ENCODE results near the gene KLF15.

Gene KLF15

DNA sequence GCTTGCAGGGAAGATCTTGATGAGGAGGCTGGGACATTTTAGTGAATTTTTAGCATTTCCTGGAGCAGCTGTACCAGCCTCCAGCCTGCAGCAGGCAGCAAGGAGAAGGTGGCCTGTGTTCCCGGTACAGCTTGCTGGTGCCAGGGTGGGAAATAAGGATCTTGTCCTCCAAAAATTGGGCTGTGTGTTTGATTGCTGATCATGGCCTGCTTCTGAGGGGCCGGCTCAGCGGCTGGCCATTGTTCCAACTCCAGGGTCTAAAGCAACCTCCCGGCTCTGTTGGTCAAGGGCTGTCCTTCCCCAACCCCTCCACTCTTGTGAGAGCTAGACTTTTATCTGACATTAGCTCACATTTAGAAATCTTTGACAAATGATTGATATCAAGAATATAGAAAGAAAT lies 42.5 kb upstream of the KLF15 start:
- Histone ChIP-seq H3K27me3 (peaks cover 35% of the 10 kb centered on the region), H3K4me1 (ENCODE audit: control insufficient read depth in 1 of 2, insufficient read depth in 1 of 2, low read depth in 1 of 2, low read length in 1 of 2) (no peaks in the 10 kb centered on the region), H3K27ac (no peak overlapping the region), H3K4me3 (ENCODE audit: low read depth in 1 of 2, low read length in 1 of 2) (no peak overlapping the region), H3K9me3 (no peaks in the 10 kb centered on the region), H3K36me3 (no peaks in the 10 kb centered on the region)
- TF ChIP-seq, protein P1, sequence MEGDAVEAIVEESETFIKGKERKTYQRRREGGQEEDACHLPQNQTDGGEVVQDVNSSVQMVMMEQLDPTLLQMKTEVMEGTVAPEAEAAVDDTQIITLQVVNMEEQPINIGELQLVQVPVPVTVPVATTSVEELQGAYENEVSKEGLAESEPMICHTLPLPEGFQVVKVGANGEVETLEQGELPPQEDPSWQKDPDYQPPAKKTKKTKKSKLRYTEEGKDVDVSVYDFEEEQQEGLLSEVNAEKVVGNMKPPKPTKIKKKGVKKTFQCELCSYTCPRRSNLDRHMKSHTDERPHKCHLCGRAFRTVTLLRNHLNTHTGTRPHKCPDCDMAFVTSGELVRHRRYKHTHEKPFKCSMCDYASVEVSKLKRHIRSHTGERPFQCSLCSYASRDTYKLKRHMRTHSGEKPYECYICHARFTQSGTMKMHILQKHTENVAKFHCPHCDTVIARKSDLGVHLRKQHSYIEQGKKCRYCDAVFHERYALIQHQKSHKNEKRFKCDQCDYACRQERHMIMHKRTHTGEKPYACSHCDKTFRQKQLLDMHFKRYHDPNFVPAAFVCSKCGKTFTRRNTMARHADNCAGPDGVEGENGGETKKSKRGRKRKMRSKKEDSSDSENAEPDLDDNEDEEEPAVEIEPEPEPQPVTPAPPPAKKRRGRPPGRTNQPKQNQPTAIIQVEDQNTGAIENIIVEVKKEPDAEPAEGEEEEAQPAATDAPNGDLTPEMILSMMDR (IDR thresholded peaks at IDR 0.05): no peak

DNA sequence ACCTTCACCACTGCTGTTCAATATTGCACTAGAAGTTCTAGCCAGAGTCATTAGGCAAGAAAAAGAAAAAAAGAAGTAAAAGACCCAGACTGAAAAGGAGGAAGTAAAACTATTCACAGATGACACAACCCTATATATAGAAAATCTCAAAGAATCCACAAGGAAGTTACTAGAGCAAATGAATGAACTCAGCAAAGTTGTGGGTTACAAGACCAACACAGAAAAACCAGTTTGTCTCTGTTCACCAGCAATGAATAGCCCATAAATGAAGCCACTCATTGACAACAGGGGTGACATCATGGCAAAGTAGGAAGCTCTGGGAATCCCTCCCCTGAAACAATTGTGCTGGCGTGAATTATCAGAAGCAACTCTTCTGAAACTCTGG lies 42.1 kb upstream of the KLF15 start:
- Histone ChIP-seq H3K36me3 (no peaks in the 10 kb centered on the region), H3K27me3 (peaks cover 40% of the 10 kb centered on the region), H3K4me1 (ENCODE audit: control insufficient read depth in 1 of 2, insufficient read depth in 1 of 2, low read depth in 1 of 2, low read length in 1 of 2) (no peaks in the 10 kb centered on the region), H3K9me3 (no peaks in the 10 kb centered on the region), H3K4me3 (ENCODE audit: low read depth in 1 of 2, low read length in 1 of 2) (no peak overlapping the region), H3K27ac (no peak overlapping the region)
- TF ChIP-seq, protein P1 (IDR thresholded peaks at IDR 0.05): no peak

DNA sequence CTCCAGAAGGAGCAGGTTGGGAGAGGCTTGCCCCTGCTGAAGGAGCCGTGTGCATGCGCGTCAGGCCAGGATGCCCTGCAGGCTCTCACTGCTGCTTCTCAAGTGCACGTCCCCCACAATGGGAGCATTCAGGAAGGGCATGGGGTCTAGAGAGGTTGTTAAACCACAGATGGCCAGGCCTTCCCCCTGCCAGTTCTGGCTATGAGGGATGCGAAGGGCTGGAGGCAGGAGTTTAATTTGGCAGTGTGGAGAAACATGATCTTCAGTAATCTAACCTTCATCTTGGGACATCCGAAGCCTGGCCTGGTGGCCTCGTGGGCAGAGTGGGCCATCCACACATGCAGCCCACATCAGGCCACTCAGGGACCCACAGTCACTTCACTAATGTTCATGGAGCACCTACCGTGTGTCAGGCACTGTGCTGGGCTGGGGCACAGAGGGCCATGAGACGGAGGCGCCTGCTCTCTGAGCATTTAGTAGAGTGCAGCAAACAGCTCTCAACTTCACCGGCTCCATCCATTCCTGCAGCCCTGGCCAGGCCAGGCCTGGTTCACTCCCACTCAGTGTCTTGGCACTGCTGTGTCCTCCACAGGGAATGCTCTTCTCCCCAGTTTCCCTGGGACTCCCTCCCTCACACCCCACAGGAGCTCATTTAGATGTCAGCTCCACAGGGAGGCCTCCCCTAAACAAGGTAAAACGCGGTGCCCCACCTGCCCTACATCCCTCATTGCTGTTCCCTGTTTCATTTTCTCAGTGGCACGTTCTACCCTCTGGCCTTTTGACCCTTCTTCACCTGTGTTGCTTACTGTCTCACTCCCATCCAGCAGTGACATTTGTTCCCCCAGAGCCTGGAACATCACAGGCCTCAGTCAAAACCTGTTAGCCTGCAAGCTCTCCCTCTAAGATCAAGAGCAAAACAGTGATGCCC lies 41.5 kb upstream of the KLF15 start:
- Histone ChIP-seq H3K9me3 (no peaks in the 10 kb centered on the region), H3K27me3 (peaks cover 46% of the 10 kb centered on the region), H3K36me3 (no peaks in the 10 kb centered on the region), H3K4me3 (ENCODE audit: low read depth in 1 of 2, low read length in 1 of 2) (no peak overlapping the region), H3K4me1 (ENCODE audit: control insufficient read depth in 1 of 2, insufficient read depth in 1 of 2, low read depth in 1 of 2, low read length in 1 of 2) (no peaks in the 10 kb centered on the region), H3K27ac (no peak overlapping the region)
- TF ChIP-seq, protein P1 (IDR thresholded peaks at IDR 0.05): no peak

DNA sequence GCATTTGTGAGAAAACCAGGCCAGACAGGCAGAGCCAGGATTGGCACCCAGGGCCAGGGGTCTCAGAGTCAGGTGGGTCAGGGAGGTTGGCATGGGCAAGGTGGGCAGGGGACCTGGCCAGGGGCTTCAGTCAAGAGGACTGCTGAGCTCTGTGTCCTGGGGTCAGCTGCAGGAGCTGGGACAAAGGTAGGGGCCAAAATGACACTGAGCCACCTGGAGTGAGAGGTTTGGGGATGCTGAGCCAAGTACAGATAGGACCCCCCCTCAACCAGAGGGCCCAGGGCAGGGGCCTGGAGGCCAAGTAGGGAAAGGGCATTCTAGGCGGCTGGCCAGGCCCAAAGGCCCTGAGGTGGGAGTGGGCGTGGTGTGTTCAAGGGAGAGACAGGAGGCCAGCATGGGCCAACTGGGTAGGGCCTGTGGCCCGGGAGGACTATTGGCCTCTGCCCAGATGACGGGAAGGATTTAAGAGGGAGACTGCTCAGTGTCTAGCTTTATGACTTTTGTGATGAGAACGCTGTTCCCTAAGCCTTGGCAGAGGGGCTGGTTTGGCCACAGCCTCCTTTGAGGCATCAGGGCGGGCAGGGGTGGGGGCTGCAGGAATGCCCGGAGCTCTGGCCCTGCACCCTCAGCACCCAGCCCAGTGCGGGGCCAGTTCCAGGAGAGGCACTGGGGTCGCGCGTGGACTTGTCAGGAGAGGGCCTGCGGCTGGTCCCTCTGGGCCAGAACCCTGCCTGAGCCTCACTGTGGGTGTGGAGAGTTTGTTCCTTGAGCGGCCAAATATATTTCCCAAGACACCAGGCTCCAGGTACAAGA lies 40.6 kb upstream of the KLF15 start:
- H3K27me3 ChIP-seq: peaks cover 55% of the 10 kb centered on the region
- H3K4me1 ChIP-seq (ENCODE audit: control insufficient read depth in 1 of 2, insufficient read depth in 1 of 2, low read depth in 1 of 2, low read length in 1 of 2): no peaks in the 10 kb centered on the region
- H3K27ac ChIP-seq: no peak overlapping the region
- no peak overlapping the region for H3K4me3 ChIP-seq (ENCODE audit: low read depth in 1 of 2, low read length in 1 of 2)
- H3K36me3 ChIP-seq: no peaks in the 10 kb centered on the region
- no peaks in the 10 kb centered on the region for H3K9me3 ChIP-seq
- TF ChIP-seq, protein P1 (IDR thresholded peaks at IDR 0.05): no peak

DNA sequence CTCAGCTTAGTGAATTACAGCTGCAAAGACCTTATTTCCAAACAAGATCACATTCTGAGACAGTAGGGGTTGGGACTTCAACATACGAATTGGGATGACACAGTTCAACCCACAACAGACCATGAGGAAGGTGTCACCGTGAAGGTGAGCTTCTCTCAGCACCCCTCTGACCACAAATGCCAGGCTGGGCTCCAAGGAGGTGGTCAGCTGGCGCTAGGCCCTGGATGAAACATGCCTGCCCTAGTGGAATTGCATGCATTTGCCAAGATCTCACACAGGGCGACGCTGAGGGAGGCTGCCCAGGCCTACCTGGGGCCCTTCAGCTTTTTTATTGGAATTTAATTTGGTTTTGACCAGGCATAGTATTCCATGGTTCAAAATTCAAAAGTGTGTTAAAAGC lies 39.3 kb upstream of the KLF15 start:
- no peaks in the 10 kb centered on the region for H3K4me1 ChIP-seq (ENCODE audit: control insufficient read depth in 1 of 2, insufficient read depth in 1 of 2, low read depth in 1 of 2, low read length in 1 of 2)
- H3K4me3 ChIP-seq (ENCODE audit: low read depth in 1 of 2, low read length in 1 of 2): no peak overlapping the region
- TF ChIP-seq, protein P1 (IDR thresholded peaks at IDR 0.05): no peak
- H3K27me3 ChIP-seq: peaks cover 61% of the 10 kb centered on the region
- H3K27ac ChIP-seq: no peak overlapping the region
- H3K9me3 ChIP-seq: no peaks in the 10 kb centered on the region
- H3K36me3 ChIP-seq: no peaks in the 10 kb centered on the region
